ENCODE measurements around the gene MCM6. TPM values are rescaled to one million over a fixed set of nuclear protein-coding genes. Genes with fewer than 3 reads are reported as not detected.

The MCM6 gene
- polyA plus RNA-seq, 4 donors, result 9.5 to 54.2 (median 24.0) TPM

- WGBS, 3 donors, result 13 to 23% (median 19%) methylated on average over 2 of the region's 2 CpGs
- peaks cover 0 to 18% (median 2%) of the 10 kb centered on the region in 3 donors for H3K36me3 ChIP-seq (ENCODE audit: control insufficient read depth in 3 of 3, insufficient read depth in 2 of 3, low read depth in 1 of 3, low read length in 3 of 3)
- no peaks in the 10 kb centered on the region for H3K27me3 ChIP-seq (ENCODE audit: control insufficient read depth in 3 of 3, insufficient read depth in 3 of 3, low read length in 3 of 3)
- FAIRE-seq, result no peak
- no peak overlapping the region for H3K4me3 ChIP-seq (ENCODE audit: low read depth in 1 of 3, low read length in 3 of 3)
- peak overlapping the region in 1 of 3 donors; percentile 38 for H3K27ac ChIP-seq (ENCODE audit: low read depth in 1 of 3, low read length in 2 of 3)
- H3K4me1 ChIP-seq (ENCODE audit: control insufficient read depth in 3 of 3, insufficient read depth in 2 of 3, low read depth in 1 of 3, low read length in 2 of 3), result peaks cover 0 to 42% (median 3%) of the 10 kb centered on the region in 3 donors
- peak in 1 of 2 donors; percentile 72 for DNase-seq
- peaks cover 0 to 25% of the 10 kb centered on the region in 2 donors for H3K9me3 ChIP-seq (ENCODE audit: control insufficient read depth in 2 of 2, insufficient read depth in 1 of 2, low read depth in 1 of 2, low read length in 1 of 2)
These were observed 36.5 kb downstream of the MCM6 start for GRCh38 chr2:135839713-135840112.

GRCh38 chr2:135838502-135838901 lies 37.7 kb downstream of the MCM6 start:
- Histone ChIP-seq H3K9me3 (ENCODE audit: control insufficient read depth in 2 of 2, insufficient read depth in 1 of 2, low read depth in 1 of 2, low read length in 1 of 2) (peaks cover 0 to 32% of the 10 kb centered on the region in 2 donors), H3K4me3 (ENCODE audit: low read depth in 1 of 3, low read length in 3 of 3) (no peak overlapping the region), H3K27ac (ENCODE audit: low read depth in 1 of 3, low read length in 2 of 3) (no peak overlapping the region), H3K4me1 (ENCODE audit: control insufficient read depth in 3 of 3, insufficient read depth in 2 of 3, low read depth in 1 of 3, low read length in 2 of 3) (peaks cover 0 to 31% (median 3%) of the 10 kb centered on the region in 3 donors), H3K27me3 (ENCODE audit: control insufficient read depth in 3 of 3, insufficient read depth in 3 of 3, low read length in 3 of 3) (no peaks in the 10 kb centered on the region), H3K36me3 (ENCODE audit: control insufficient read depth in 3 of 3, insufficient read depth in 2 of 3, low read depth in 1 of 3, low read length in 3 of 3) (peaks cover 0 to 15% (median 3%) of the 10 kb centered on the region in 3 donors)
- FAIRE-seq, result no peak
- WGBS, 3 donors, result 93 to 100% (median 98%) methylated on average over 3 of the region's 3 CpGs
- no peak for DNase-seq

GRCh38 chr2:135836596-135837270 lies 39.5 kb downstream of the MCM6 start, which contains the start of gene LCT:
Gene LCT, minus strand, starts transcription at chr2:135837184. Its CDS starts 15 bp downstream, at chr2:135837169.
- H3K4me1 ChIP-seq (ENCODE audit: control insufficient read depth in 3 of 3, insufficient read depth in 2 of 3, low read depth in 1 of 3, low read length in 2 of 3), result peaks cover 0 to 24% (median 3%) of the 10 kb centered on the region in 3 donors
- WGBS, 3 donors, result 71 to 85% (median 72%) methylated on average over 12 of the region's 12 CpGs
- peaks cover 0 to 14% (median 5%) of the 10 kb centered on the region in 3 donors for H3K36me3 ChIP-seq (ENCODE audit: control insufficient read depth in 3 of 3, insufficient read depth in 2 of 3, low read depth in 1 of 3, low read length in 3 of 3)
- no peaks in the 10 kb centered on the region for H3K27me3 ChIP-seq (ENCODE audit: control insufficient read depth in 3 of 3, insufficient read depth in 3 of 3, low read length in 3 of 3)
- peak within 1 kb of the TSS; percentile 3 to 63 (median 52) for H3K27ac ChIP-seq (ENCODE audit: low read depth in 1 of 3, low read length in 2 of 3)
- H3K9me3 ChIP-seq (ENCODE audit: control insufficient read depth in 2 of 2, insufficient read depth in 1 of 2, low read depth in 1 of 2, low read length in 1 of 2), result peaks cover 0 to 38% of the 10 kb centered on the region in 2 donors
- DNase-seq, result peak; percentile 59 to 88
- no peak for FAIRE-seq
- peak within 1 kb of the TSS in 2 of 3 donors; percentile 31 to 62 for H3K4me3 ChIP-seq (ENCODE audit: low read depth in 1 of 3, low read length in 3 of 3)

- Histone ChIP-seq H3K4me1 (ENCODE audit: control insufficient read depth in 3 of 3, insufficient read depth in 2 of 3, low read depth in 1 of 3, low read length in 2 of 3) (peaks cover 0 to 25% (median 8%) of the 10 kb centered on the region in 3 donors), H3K27me3 (ENCODE audit: control insufficient read depth in 3 of 3, insufficient read depth in 3 of 3, low read length in 3 of 3) (no peaks in the 10 kb centered on the region), H3K36me3 (ENCODE audit: control insufficient read depth in 3 of 3, insufficient read depth in 2 of 3, low read depth in 1 of 3, low read length in 3 of 3) (peaks cover 0 to 32% (median 5%) of the 10 kb centered on the region in 3 donors), H3K27ac (ENCODE audit: low read depth in 1 of 3, low read length in 2 of 3) (no peak overlapping the region), H3K9me3 (ENCODE audit: control insufficient read depth in 2 of 2, insufficient read depth in 1 of 2, low read depth in 1 of 2, low read length in 1 of 2) (peaks cover 0 to 31% of the 10 kb centered on the region in 2 donors), H3K4me3 (ENCODE audit: low read depth in 1 of 3, low read length in 3 of 3) (peak overlapping the region in 1 of 3 donors; percentile 51)
- FAIRE-seq (no peak), DNase-seq (no peak)
- 86 to 96% (median 92%) methylated on average over 6 of the region's 6 CpGs for WGBS, 3 donors
These were observed 43.4 kb downstream of the MCM6 start for GRCh38 chr2:135832891-135833290.

GRCh38 chr2:135831180-135831812 lies 44.9 kb downstream of the MCM6 start:
- peaks cover 0 to 23% (median 5%) of the 10 kb centered on the region in 3 donors for H3K4me1 ChIP-seq (ENCODE audit: control insufficient read depth in 3 of 3, insufficient read depth in 2 of 3, low read depth in 1 of 3, low read length in 2 of 3)
- DNase-seq, result peak; percentile 78 to 83
- 21 to 60% (median 42%) methylated on average over 14 of the region's 14 CpGs for WGBS, 3 donors
- H3K9me3 ChIP-seq (ENCODE audit: control insufficient read depth in 2 of 2, insufficient read depth in 1 of 2, low read depth in 1 of 2, low read length in 1 of 2), result peaks cover 0 to 17% of the 10 kb centered on the region in 2 donors
- peak overlapping the region in 1 of 3 donors; percentile 51 for H3K4me3 ChIP-seq (ENCODE audit: low read depth in 1 of 3, low read length in 3 of 3)
- H3K36me3 ChIP-seq (ENCODE audit: control insufficient read depth in 3 of 3, insufficient read depth in 2 of 3, low read depth in 1 of 3, low read length in 3 of 3), result peaks cover 0 to 46% (median 5%) of the 10 kb centered on the region in 3 donors
- no peaks in the 10 kb centered on the region for H3K27me3 ChIP-seq (ENCODE audit: control insufficient read depth in 3 of 3, insufficient read depth in 3 of 3, low read length in 3 of 3)
- peak overlapping the region in 1 of 3 donors; percentile 35 for H3K27ac ChIP-seq (ENCODE audit: low read depth in 1 of 3, low read length in 2 of 3)
- FAIRE-seq, result no peak

- H3K36me3 ChIP-seq (ENCODE audit: control insufficient read depth in 3 of 3, insufficient read depth in 2 of 3, low read depth in 1 of 3, low read length in 3 of 3), result peaks cover 0 to 59% (median 7%) of the 10 kb centered on the region in 3 donors
- H3K4me1 ChIP-seq (ENCODE audit: control insufficient read depth in 3 of 3, insufficient read depth in 2 of 3, low read depth in 1 of 3, low read length in 2 of 3), result peaks cover 0 to 37% (median 5%) of the 10 kb centered on the region in 3 donors
- no peak overlapping the region for H3K4me3 ChIP-seq (ENCODE audit: low read depth in 1 of 3, low read length in 3 of 3)
- no peak for DNase-seq
- no peaks in the 10 kb centered on the region for H3K27me3 ChIP-seq (ENCODE audit: control insufficient read depth in 3 of 3, insufficient read depth in 3 of 3, low read length in 3 of 3)
- FAIRE-seq, result no peak
- H3K9me3 ChIP-seq (ENCODE audit: control insufficient read depth in 2 of 2, insufficient read depth in 1 of 2, low read depth in 1 of 2, low read length in 1 of 2), result peaks cover 0 to 13% of the 10 kb centered on the region in 2 donors
- no peak overlapping the region for H3K27ac ChIP-seq (ENCODE audit: low read depth in 1 of 3, low read length in 2 of 3)
- 90 to 96% (median 94%) methylated on average over 13 of the region's 13 CpGs for WGBS, 3 donors
These were observed 46.7 kb downstream of the MCM6 start for GRCh38 chr2:135829378-135830135.

- Histone ChIP-seq H3K27me3 (ENCODE audit: control insufficient read depth in 3 of 3, insufficient read depth in 3 of 3, low read length in 3 of 3) (no peaks in the 10 kb centered on the region), H3K27ac (ENCODE audit: low read depth in 1 of 3, low read length in 2 of 3) (no peak overlapping the region), H3K4me1 (ENCODE audit: control insufficient read depth in 3 of 3, insufficient read depth in 2 of 3, low read depth in 1 of 3, low read length in 2 of 3) (peaks cover 0 to 31% (median 5%) of the 10 kb centered on the region in 3 donors), H3K4me3 (ENCODE audit: low read depth in 1 of 3, low read length in 3 of 3) (no peak overlapping the region), H3K36me3 (ENCODE audit: control insufficient read depth in 3 of 3, insufficient read depth in 2 of 3, low read depth in 1 of 3, low read length in 3 of 3) (peaks cover 0 to 71% (median 12%) of the 10 kb centered on the region in 3 donors), H3K9me3 (ENCODE audit: control insufficient read depth in 2 of 2, insufficient read depth in 1 of 2, low read depth in 1 of 2, low read length in 1 of 2) (peaks cover 0 to 22% of the 10 kb centered on the region in 2 donors)
- DNase-seq (no peak), FAIRE-seq (no peak)
- WGBS, 3 donors, result 91 to 97% (median 93%) methylated on average over 6 of the region's 6 CpGs
These were observed 49.7 kb downstream of the MCM6 start for GRCh38 chr2:135826544-135826943.
